GM12801 (cell line): Measurements from ENCODE around the gene PHETA2.

Experiments used
- TF ChIP-seq, protein P1 (sequence below): IDR thresholded peaks from one replicate; pipeline ENCODE4 v1.5.1; 2011; ENCODE audit warnings: control low read depth; ENCODE audit not compliant: insufficient read length; ENCODE audit errors: extremely low read depth

PHETA2 gene

DNA sequence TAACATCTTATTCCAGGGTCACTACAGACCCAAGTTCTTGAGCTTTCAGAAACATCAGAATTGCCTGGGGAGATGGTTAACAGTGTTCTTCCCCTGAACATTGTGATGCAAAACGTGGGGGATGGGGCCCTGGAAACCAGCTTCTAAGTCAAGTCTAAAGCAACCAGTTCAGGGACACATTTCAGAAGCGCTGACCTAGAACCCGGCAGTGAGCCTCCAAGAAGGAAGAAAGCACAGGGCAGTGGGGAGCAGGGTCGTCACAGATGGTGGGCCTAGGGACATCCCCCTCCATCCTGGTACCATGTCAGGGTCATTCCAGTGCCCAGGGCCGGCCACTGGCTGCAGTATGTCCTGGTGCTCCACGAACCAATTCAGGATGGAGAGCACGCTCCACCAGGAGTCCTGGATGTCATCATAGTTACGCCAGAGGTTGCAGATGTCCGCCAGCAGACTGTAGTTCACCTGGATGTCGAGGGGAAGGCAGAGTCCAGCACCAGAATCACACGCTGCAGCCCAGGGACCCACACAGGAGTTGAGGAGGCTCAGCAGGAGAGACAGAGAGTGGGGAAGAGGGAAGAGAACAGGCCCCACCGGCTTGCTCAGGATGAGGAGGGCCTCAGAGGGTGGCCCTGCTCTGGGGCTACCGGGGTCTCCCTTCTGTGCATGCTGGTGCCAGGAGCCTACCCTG is 8.5 kb upstream of the PHETA2 start:
- TF ChIP-seq, protein P1, sequence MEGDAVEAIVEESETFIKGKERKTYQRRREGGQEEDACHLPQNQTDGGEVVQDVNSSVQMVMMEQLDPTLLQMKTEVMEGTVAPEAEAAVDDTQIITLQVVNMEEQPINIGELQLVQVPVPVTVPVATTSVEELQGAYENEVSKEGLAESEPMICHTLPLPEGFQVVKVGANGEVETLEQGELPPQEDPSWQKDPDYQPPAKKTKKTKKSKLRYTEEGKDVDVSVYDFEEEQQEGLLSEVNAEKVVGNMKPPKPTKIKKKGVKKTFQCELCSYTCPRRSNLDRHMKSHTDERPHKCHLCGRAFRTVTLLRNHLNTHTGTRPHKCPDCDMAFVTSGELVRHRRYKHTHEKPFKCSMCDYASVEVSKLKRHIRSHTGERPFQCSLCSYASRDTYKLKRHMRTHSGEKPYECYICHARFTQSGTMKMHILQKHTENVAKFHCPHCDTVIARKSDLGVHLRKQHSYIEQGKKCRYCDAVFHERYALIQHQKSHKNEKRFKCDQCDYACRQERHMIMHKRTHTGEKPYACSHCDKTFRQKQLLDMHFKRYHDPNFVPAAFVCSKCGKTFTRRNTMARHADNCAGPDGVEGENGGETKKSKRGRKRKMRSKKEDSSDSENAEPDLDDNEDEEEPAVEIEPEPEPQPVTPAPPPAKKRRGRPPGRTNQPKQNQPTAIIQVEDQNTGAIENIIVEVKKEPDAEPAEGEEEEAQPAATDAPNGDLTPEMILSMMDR = no peak

DNA sequence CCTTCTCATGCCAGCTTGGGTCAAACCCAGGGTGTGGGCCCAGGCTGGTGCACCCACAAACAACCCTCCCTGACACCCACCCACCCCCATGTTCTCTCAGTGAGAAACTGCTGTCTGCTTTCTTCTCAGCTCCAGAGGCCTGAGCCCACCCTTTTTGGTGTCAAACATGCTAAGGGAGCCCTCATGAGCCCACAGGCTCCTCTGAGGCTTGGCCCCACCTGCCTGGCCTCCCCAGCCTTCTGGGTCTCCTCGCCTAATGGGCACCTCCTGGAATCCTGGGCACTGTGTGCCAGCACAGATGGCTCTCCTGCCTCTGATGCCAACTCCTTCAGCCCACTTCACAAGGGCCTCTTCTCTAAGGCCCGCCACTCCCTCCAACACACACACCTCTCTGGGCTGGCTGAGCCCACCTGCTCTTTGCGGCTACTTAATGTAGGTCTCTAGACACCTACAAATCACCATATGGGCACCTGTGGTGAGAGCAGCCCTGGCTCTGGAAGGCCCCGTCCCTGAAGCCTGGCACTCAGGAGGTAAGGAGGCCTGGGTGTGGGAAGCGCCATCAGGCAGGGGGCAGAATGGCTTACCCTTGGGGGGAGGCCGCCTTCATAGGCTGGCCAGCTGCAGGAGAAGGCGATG is 7.8 kb upstream of the PHETA2 start:
- TF ChIP-seq, protein P1 = no peak

DNA sequence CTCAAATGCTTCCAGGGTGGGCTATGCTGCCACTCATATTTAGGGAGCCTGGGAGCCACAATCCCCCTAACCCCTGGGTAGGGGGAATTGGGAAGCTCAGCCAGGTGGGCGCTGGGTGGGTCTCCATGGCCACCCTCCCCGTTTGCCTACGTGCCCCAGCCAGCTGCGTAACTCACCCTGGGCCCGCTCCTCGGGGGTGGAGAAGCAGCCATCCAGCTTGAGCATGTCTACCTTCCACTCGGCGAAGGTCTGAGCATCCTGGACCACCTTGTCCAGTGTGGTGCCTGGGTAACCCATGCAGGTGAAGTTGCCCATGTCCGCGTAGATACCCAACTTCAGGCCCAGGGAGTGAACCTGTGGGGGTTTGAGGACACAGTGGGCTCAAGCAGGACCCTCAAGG is 7.1 kb upstream of the PHETA2 start:
- TF ChIP-seq, protein P1 = no peak

DNA sequence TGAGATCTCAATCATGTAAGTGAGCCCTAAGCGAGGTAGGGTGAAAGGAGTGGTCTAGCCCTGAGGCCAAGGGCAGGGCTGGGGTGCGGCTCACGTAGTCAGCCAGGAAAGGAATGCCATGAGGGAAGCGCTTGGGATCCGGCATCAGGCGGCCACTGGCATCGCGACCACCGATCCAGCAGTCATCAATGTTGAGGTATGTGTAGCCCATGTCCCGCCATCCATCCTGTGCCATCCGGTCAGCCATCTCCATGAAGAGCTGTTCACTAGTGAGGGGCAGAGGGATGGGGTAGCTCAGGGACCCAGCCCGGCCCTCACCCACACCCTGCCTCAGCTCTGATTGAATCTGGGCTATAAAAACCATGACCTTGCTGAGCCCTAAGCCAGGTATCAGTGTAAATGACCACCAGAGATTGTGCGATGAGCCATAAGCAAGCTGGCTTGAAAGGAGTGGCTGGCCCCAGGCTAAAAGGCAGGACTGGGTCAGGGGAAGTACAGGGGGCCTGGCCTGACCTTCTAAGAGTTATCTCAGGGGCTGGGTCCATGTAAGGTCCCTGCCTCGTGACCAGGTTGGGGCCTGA is 6.3 kb upstream of the PHETA2 start:
- TF ChIP-seq, protein P1 = no peak

DNA sequence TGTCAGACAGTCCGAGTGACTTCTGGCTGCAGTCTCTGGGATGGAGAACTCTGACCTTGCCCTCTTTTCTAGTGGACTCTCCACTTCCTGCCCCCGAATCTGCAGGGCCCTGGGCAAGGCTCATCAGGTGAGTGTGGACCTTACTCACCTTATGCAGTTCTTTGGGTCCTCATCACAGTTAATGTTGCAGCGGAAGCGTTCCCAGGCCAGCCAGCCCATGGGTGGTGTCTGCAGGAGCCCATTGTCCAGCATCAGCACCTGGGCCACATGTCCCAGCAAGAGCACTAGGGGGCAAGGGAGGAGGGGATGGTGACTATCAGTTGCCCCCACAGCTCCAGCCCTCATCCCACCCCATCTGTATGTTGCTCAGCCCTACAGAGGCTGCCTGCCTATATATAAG is 5.8 kb upstream of the PHETA2 start:
- TF ChIP-seq, protein P1 = no peak

DNA sequence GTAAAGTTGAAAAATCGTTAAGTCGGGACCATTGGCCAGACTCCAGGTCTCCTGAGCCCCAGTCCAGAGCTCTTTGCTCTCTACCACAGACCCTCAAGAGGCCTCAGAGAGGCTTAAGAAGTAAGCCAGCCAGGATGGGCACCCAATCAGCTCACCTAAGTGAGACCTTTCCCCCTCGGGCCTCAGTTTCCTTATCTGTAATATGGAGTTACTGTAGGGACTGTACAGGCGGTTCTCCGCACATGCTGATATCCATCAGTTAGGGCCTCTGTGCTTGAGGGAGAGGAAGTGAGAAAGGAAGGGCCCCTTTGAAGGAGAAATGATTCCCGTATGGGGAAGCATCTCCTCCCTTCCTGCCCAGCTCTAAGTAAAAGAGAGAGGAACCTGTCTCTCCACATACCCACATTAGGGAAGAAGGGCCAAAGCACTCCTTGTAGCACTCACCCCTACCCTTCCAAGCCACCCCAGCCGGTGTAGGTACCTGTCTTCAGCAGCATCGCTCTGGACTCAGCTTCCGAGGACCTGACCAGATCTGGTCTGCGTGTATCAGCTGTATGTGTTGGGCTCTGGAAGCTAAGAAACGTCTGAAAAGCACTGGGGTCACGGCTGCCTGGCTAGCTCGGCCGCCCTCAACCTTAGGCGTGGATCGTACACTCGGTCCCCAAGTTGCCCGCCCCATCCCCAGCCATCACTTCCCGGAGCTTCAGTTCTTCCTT is 4.1 kb upstream of the PHETA2 start:
- TF ChIP-seq, protein P1 = no peak
